CD14-positive monocyte (primary cell): Measurements from ENCODE around the gene SLIT3. TPM values are rescaled to one million over a fixed set of nuclear protein-coding genes. Genes with fewer than 3 reads are reported as not detected.

Experiments
- DNase-seq, 3 donors: peaks; one replicate each; pipeline ENCODE4 v3.0.0-alpha.2; 2011 to 2022
- H2AFZ ChIP-seq: 2 replicates; pipeline ENCODE4 v1.6.0; 2012; ENCODE audit warnings: mild to moderate bottlenecking, low read depth, low read length, inconsistent platforms; ENCODE audit not compliant: insufficient read depth, poor library complexity, severe bottlenecking
- H3K27ac ChIP-seq, 2 donors: 1 replicate in 1 of 2; 2 replicates in 1 of 2; pipeline ENCODE4 v1.5.1; 2012 to 2013; ENCODE audit warnings: low read length in 2 of 2, control low read depth in 1 of 2, inconsistent platforms in 1 of 2, low read depth in 1 of 2, mild to moderate bottlenecking in 1 of 2
- H3K27me3 ChIP-seq, 2 donors: one replicate each; pipeline versions ENCODE4 v1.6.0 to v1.6.1; 2011 to 2013; ENCODE audit warnings: low read length in 2 of 2; ENCODE audit not compliant: control insufficient read depth in 2 of 2, insufficient read depth in 2 of 2
- H3K36me3 ChIP-seq, 2 donors: replicated peaks in 1 of 2; 1 replicate in 1 of 2; 2 replicates in 1 of 2; pipeline versions ENCODE4 v1.5.1 to v1.6.1; 2012 to 2013; ENCODE audit warnings: low read length in 2 of 2, control low read depth in 1 of 2, inconsistent platforms in 1 of 2, mild to moderate bottlenecking in 1 of 2; ENCODE audit not compliant: insufficient read depth in 2 of 2, control insufficient read depth in 1 of 2
- H3K4me1 ChIP-seq, 2 donors: 1 replicate in 1 of 2; 2 replicates in 1 of 2; pipeline versions ENCODE4 v1.5.1 to v1.6.1; 2012 to 2013; ENCODE audit warnings: low read length in 2 of 2, control low read depth in 1 of 2, inconsistent platforms in 1 of 2, mild to moderate bottlenecking in 1 of 2, moderate library complexity in 1 of 2; ENCODE audit not compliant: insufficient read depth in 2 of 2, control insufficient read depth in 1 of 2
- H3K4me2 ChIP-seq: replicated peaks from 2 replicates; pipeline ENCODE3; 2012; ENCODE audit warnings: low read length, moderate library complexity, mild to moderate bottlenecking; ENCODE audit not compliant: poor library complexity, severe bottlenecking; ENCODE audit errors: extremely low read depth
- H3K4me3 ChIP-seq, 3 experiments: fragments of 200-600 bp in 1 of 3; sonication (generic) in 1 of 3; replicated peaks in 1 of 3; 1 replicate in 2 of 3; 2 replicates in 1 of 3; pipeline ENCODE4 v1.5.1; 2011 to 2013; ENCODE audit warnings: low read length in 3 of 3, mild to moderate bottlenecking in 3 of 3, control low read depth in 2 of 3, low read depth in 2 of 3, inconsistent platforms in 1 of 3, moderate library complexity in 1 of 3
- H3K79me2 ChIP-seq: 2 replicates; pipeline ENCODE4 v1.6.0; 2012; ENCODE audit warnings: mild to moderate bottlenecking, control low read depth, inconsistent platforms, low read length, moderate library complexity; ENCODE audit not compliant: insufficient read depth
- H3K9ac ChIP-seq: 2 replicates; pipeline ENCODE4 v1.6.0; 2017; ENCODE audit warnings: low read length, mild to moderate bottlenecking; ENCODE audit not compliant: insufficient read depth, poor library complexity, severe bottlenecking
- H3K9me3 ChIP-seq, 2 donors: replicated peaks in 1 of 2; 1 replicate in 1 of 2; 2 replicates in 1 of 2; pipeline versions ENCODE4 v1.5.1 to v1.6.1; 2012 to 2013; ENCODE audit warnings: low read length in 2 of 2, control low read depth in 1 of 2; ENCODE audit not compliant: control insufficient read depth in 1 of 2, insufficient read depth in 1 of 2
- H4K20me1 ChIP-seq: 2 replicates; pipeline ENCODE4 v1.6.0; 2012; ENCODE audit warnings: mild to moderate bottlenecking, low read length, control low read depth, moderate library complexity; ENCODE audit not compliant: insufficient read depth
- H3K27ac Mint-ChIP-seq, 7 donors: one replicate each; pipeline ENCODE4 v1.8.0; 2020; ENCODE audit warnings: mild to moderate bottlenecking in 7 of 7, mixed read lengths in 7 of 7, moderate library complexity in 6 of 7, inconsistent platforms in 2 of 7
- H3K27me3 Mint-ChIP-seq, 3 donors: one replicate each; pipeline ENCODE4 v1.8.0; 2021 to 2022; ENCODE audit warnings: low read depth in 3 of 3, mild to moderate bottlenecking in 3 of 3, mixed read lengths in 3 of 3, moderate library complexity in 3 of 3, inconsistent platforms in 1 of 3
- H3K36me3 Mint-ChIP-seq, 2 donors: one replicate each; pipeline ENCODE4 v1.8.0; 2020; ENCODE audit warnings: mixed read lengths in 2 of 2, inconsistent platforms in 1 of 2, mild to moderate bottlenecking in 1 of 2
- H3K4me1 Mint-ChIP-seq: one replicate; pipeline ENCODE4 v1.8.0; 2020; ENCODE audit warnings: mild to moderate bottlenecking, mixed read lengths
- H3K4me3 Mint-ChIP-seq, 2 donors: one replicate each; pipeline ENCODE4 v1.8.0; 2020; ENCODE audit warnings: mild to moderate bottlenecking in 2 of 2, mixed read lengths in 2 of 2, moderate library complexity in 1 of 2
- H3K9me3 Mint-ChIP-seq, 7 donors: one replicate each; pipeline ENCODE4 v1.8.0; 2020 to 2022; ENCODE audit warnings: mixed read lengths in 7 of 7, mild to moderate bottlenecking in 6 of 7, moderate library complexity in 6 of 7, inconsistent platforms in 2 of 7
- CTCF ChIP-seq: fragments of 200-600 bp; IDR thresholded peaks from one replicate; pipeline ENCODE4 v1.8.0; 2022; ENCODE audit warnings: antibody characterized with exemption, mild to moderate bottlenecking
- WGBS: methylation state at CpG from one replicate; pipeline ENCODE4 v1.1.5; 2013; ENCODE audit warnings: missing lambda C conversion rate; ENCODE audit not compliant: insufficient coverage; 5-methylcytosine and 5-hydroxymethylcytosine counted together
- intact Hi-C, 2 donors: fragments of 100-400 bp; cut with micrococcal nuclease; formaldehyde crosslinking; loops; one replicate each; pipeline versions ENCODE4 v1.15.0 to v1.15.1; 2023
- polyA plus RNA-seq, 3 donors: library from polyadenylated mRNA; depleted of rRNA in 1 of 3; unstranded in 2 of 3; stranded (reverse) in 1 of 3; fragments of 300-500 nt in 2 of 3; fragments of >200 nt in 1 of 3; fragmentation: Illumina TruSeq in 2 of 3; gene quantifications; 1 replicate in 2 of 3; 2 replicates in 1 of 3; pipeline ENCODE4 v1.2.3, GENCODE V29; 2012 to 2021

Gene SLIT3
- polyA plus RNA-seq, 3 donors = not detected

GRCh38 chr5:168899264-168899663 lies 401.7 kb downstream of the SLIT3 start:
- intact Hi-C loops = no loop called here
- Mint-ChIP-seq H3K36me3 (no peaks in the 10 kb centered on the region), H3K27ac (no peak overlapping the region), H3K4me1 (peaks cover 5% of the 10 kb centered on the region), H3K9me3 (no peaks in the 10 kb centered on the region), H3K27me3 (peaks cover 0 to 3% (median 2%) of the 10 kb centered on the region in 3 donors), H3K4me3 (no peak overlapping the region)
- no peaks in the 10 kb centered on the region for H4K20me1 ChIP-seq
- DNase-seq = no peak
- H3K79me2 ChIP-seq = no peaks in the 10 kb centered on the region
- H3K4me3 ChIP-seq = no peak overlapping the region
- no peaks in the 10 kb centered on the region for H3K27me3 ChIP-seq
- TF ChIP-seq CTCF = no peak
- no peak overlapping the region for H3K27ac ChIP-seq
- H3K4me2 ChIP-seq = no peak overlapping the region
- 92% methylated on average over 2 of the region's 4 CpGs for WGBS
- no peaks in the 10 kb centered on the region for H3K9me3 ChIP-seq
- H2AFZ ChIP-seq = no peak overlapping the region
- H3K9ac ChIP-seq = no peak overlapping the region
- H3K4me1 ChIP-seq = no peaks in the 10 kb centered on the region
- no peaks in the 10 kb centered on the region for H3K36me3 ChIP-seq

- WGBS = no CpG with 5 or more reads among the region's 7 CpGs
- Mint-ChIP-seq H3K4me3 (no peak overlapping the region), H3K27ac (no peak overlapping the region), H3K36me3 (no peaks in the 10 kb centered on the region), H3K9me3 (no peaks in the 10 kb centered on the region), H3K4me1 (peaks cover 5% of the 10 kb centered on the region), H3K27me3 (peaks cover 0 to 3% (median 2%) of the 10 kb centered on the region in 3 donors)
- Histone ChIP-seq H3K4me3 (no peak overlapping the region), H4K20me1 (no peaks in the 10 kb centered on the region), H3K9me3 (no peaks in the 10 kb centered on the region), H3K4me1 (no peaks in the 10 kb centered on the region), H3K79me2 (no peaks in the 10 kb centered on the region), H3K4me2 (no peak overlapping the region), H3K27me3 (no peaks in the 10 kb centered on the region), H3K9ac (no peak overlapping the region), H3K27ac (no peak overlapping the region), H2AFZ (no peak overlapping the region), H3K36me3 (no peaks in the 10 kb centered on the region)
- no peak for TF ChIP-seq CTCF
- no peak for DNase-seq
- intact Hi-C loops = no loop called here
Observed at GRCh38 chr5:168898247-168898911, 402.6 kb downstream of the SLIT3 start.
